Omental fat pad (tissue), 4 donors: Measurements from ENCODE around the gene RPGRIP1L. TPM values are rescaled to one million over a fixed set of nuclear protein-coding genes. Genes with fewer than 3 reads are reported as not detected.

ENCODE experiments used
- ATAC-seq: fragments of 150-250 bp; one replicate; pipeline ENCODE4 v1.9.1; 2016; ENCODE audit warnings: mild to moderate bottlenecking, moderate library complexity; ENCODE audit not compliant: low FRiP score
- DNase-seq: peaks from one replicate; pipeline ENCODE4 v3.0.0-alpha.2; 2019; ENCODE audit warnings: low spot score
- total RNA-seq, 4 donors: library from RNA; depleted of rRNA; stranded (reverse); fragments of >200 nt; gene quantifications; one replicate each; pipeline ENCODE4 v1.1.0, GENCODE V29; 2016
- TF ChIP-seq, protein P1 (sequence below), 3 donors: fragments of 450-650 bp; IDR thresholded peaks; one replicate each; pipeline ENCODE4 v1.5.1; 2016 to 2017; ENCODE audit warnings: antibody characterized with exemption in 3 of 3, mild to moderate bottlenecking in 3 of 3, moderate library complexity in 2 of 3

The RPGRIP1L gene
- total RNA-seq, 4 donors from 2014 or later, result 3.2 to 5.0 (median 4.1) TPM

DNA sequence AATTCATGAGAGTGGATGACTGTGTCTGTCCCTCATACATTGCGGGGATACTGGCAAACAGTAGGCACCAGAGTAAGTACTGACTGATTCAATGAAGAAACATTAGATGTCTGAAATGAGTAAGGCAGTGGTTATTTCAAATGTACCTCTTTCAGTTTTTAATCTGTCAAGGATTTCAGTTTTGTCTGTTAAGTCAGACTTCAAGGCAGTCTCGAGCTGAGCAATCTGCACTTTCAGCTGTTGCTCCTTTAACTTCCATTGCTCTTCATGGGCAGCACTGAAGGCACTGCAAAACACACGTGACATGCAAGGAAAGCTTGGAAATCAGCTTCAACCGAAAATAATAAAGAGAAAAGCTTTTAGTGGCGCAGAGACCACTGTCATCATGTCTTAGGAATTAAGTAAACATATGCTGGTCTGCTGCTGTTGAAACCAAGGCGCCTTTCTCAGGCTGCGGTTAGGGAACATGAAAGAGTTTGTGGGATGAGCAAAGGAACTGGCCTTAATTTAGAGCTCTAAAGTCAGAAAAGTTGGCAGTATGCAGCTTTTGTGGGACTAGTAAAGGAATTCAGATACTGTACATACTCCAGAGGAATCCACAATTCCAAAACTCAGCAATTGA, 38.8 kb downstream of the RPGRIP1L start:
- no peak for ATAC-seq
- DNase-seq, result no peak
- TF ChIP-seq, protein P1, sequence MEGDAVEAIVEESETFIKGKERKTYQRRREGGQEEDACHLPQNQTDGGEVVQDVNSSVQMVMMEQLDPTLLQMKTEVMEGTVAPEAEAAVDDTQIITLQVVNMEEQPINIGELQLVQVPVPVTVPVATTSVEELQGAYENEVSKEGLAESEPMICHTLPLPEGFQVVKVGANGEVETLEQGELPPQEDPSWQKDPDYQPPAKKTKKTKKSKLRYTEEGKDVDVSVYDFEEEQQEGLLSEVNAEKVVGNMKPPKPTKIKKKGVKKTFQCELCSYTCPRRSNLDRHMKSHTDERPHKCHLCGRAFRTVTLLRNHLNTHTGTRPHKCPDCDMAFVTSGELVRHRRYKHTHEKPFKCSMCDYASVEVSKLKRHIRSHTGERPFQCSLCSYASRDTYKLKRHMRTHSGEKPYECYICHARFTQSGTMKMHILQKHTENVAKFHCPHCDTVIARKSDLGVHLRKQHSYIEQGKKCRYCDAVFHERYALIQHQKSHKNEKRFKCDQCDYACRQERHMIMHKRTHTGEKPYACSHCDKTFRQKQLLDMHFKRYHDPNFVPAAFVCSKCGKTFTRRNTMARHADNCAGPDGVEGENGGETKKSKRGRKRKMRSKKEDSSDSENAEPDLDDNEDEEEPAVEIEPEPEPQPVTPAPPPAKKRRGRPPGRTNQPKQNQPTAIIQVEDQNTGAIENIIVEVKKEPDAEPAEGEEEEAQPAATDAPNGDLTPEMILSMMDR (IDR thresholded peaks at IDR 0.05), result no peak

DNA sequence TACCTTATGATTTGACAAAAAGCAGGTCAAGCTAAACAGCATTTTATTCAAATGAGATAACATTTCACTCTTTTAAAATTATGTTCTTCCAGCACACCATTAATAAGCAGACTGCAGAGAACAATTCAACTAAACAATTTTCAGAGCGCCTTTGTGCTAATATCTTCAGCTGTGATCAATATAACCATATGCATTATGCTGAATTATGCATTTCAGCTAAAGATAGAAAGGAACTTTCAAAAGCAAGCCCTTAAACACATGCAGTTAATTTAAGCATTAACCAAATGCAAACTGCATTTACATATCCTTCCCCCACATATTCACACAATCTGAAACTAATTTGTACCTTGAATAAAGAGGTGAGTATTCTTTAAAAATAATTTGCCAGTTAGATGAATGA, 41.6 kb downstream of the RPGRIP1L start:
- TF ChIP-seq, protein P1 (IDR thresholded peaks at IDR 0.05), result no peak
- DNase-seq, result no peak
- no peak for ATAC-seq

DNA sequence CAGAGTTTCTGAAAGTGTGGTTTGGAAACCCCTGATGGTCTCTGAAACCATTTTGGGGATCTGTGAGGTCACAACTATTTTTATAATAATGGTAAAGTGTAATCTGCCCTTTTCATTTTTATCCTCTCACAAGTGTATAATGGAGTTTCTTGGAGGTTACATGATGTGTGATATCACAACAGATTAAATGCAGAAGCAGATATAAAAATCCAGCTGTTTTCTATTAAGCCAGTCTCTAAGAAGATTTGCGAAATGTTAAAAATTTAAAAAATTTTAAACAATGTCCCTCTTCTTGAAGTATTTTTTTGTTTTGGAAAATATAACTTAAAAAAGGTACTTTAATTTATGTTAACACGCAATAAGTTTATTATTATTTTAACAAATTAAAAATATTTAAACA, 48.7 kb downstream of the RPGRIP1L start:
- TF ChIP-seq, protein P1 (IDR thresholded peaks at IDR 0.05), result no peak
- ATAC-seq (no peak), DNase-seq (no peak)

DNA sequence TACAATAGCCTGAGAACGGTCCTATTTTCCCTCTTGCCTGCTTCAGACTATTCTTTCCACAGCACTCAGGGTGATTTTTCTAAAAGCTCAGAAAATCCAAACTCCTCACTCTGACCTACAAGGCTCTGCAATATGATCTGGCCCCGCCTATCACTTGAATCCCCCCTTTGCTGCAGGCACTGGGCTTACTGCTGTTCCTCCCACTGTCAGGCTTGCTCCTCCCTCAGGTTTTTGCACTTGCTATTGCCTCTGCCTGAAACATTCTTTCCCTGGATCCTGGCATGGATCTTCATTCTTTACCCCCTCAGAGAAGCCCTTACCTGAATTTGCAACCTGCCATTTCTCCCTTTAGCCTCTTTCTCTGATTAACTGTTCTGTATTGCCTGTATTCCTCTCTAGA, 52.3 kb downstream of the RPGRIP1L start:
- no peak for DNase-seq
- TF ChIP-seq, protein P1 (IDR thresholded peaks at IDR 0.05), result no peak
- ATAC-seq, result no peak

DNA sequence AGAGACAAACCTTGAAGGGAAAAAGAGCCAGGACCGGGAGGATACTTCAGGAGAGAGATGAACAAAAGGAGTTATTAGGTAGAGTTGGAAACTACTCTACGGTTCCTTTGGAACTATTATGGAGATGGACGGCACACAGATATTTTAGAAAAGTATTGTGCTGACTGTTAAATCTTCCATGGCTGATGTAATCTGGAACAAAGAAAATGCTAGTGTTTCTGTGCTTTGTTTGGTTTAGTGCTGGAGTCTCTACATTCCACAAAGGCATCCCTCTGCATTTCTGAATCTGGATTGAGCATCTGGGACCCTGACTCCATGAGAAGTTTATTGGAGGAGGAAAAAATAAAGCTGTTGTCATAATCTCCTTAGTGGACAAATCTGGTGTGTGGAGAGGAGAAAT, 57.2 kb downstream of the RPGRIP1L start:
- no peak for ATAC-seq

DNA sequence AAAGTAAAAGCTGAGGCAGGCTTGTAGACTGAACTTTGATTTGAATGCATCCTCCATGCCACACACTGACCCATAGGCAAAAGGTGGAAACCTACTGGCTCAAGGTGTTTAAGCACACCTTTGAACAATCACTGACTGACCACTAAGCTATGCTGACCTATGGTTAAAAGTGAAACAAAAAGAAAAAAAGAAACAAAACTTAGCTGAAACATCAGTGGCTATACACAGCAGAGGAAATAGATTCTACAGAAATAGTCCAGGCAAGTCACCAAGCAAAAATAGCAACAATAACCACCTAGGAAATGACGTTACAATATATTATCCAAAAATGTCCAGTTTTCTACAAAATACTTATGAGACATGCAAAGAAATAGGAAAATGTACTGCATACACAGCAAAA, 60.2 kb downstream of the RPGRIP1L start:
- DNase-seq (no peak), ATAC-seq (no peak)
- TF ChIP-seq, protein P1 (IDR thresholded peaks at IDR 0.05), result no peak

More for the DNA sequence above, 57.2 kb downstream of the RPGRIP1L start:
- TF ChIP-seq, protein P1 (IDR thresholded peaks at IDR 0.05), result no peak
- no peak for DNase-seq

DNA sequence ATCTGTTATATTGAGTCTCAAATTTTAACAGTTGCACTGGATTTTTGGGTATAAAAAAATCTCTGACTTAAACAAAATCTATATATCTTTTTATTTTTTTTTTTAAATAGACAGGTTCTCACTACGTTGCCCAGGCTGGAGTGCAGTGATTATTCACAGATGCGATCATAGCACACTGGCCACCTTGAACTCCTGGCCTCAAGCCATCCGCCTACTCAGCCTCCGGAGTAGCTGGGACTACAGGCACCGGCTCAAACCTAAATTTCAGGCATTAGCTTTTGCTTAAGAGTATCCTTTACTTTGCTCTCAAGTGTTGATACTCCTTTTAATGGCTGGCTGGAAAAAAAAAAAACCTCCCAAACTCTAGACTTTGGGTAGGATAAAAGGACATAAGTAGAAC, 61.6 kb downstream of the RPGRIP1L start:
- ATAC-seq, result no peak
- TF ChIP-seq, protein P1 (IDR thresholded peaks at IDR 0.05), result no peak
- no peak for DNase-seq
